IMR-90 (cell line): Measurements from ENCODE around the gene MYH11.

Source experiments
- ELK1 ChIP-seq: fragments of 150-350 bp; IDR thresholded peaks from 2 replicates; pipeline ENCODE4 v1.6.1; 2016; ENCODE audit warnings: low read depth, mild to moderate bottlenecking, low read length, moderate library complexity, borderline replicate concordance
- RFX5 ChIP-seq: IDR thresholded peaks from 2 replicates; pipeline ENCODE4 v1.8.0; 2012; ENCODE audit warnings: low read depth, mild to moderate bottlenecking, low read length, moderate library complexity
- USF2 ChIP-seq: fragments of 150-350 bp; IDR thresholded peaks from 2 replicates; pipeline ENCODE4 v1.6.1; 2017; ENCODE audit warnings: mild to moderate bottlenecking, antibody characterized with exemption, low read length, low read depth

GRCh38 chr16:15811481-15812400 is 45.1 kb downstream of the MYH11 start:
- TF ChIP-seq USF2: no peak
- TF ChIP-seq RFX5: no peak
- no peak for TF ChIP-seq ELK1
